OCI-LY3 (cell line): ENCODE measurements around the gene DPCD.

Experiments
- CTCF ChIP-seq: fragments of 200-600, 300-600 bp; sonication (generic); IDR thresholded peaks from 2 replicates; pipeline ENCODE4 v1.5.1; 2014; ENCODE audit warnings: antibody characterized with exemption, low read length, low read depth
- EZH2phosphoT487 ChIP-seq: fragments of 200-600 bp; shearing (Covaris generic); IDR thresholded peaks from 2 replicates; pipeline ENCODE4 v1.6.1; 2018; ENCODE audit warnings: antibody characterized with exemption, mixed run types, low read depth

- TF ChIP-seq EZH2phosphoT487 (no peak), CTCF (no peak)
These were observed 55.4 kb downstream of the DPCD start for GRCh38 chr10:101643546-101643945.
